Prostate gland (tissue), 2 donors: Measurements from ENCODE around the gene DOCK3. TPM values are rescaled to one million over a fixed set of nuclear protein-coding genes. Genes with fewer than 3 reads are reported as not detected.

Experiments used
- DNase-seq: peaks from one replicate; pipeline ENCODE4 v3.0.0-alpha.2; 2019; ENCODE audit warnings: low spot score
- H3K27ac ChIP-seq, 2 donors: fragments of 200-600 bp; sonication (generic); 2 replicates each; pipeline ENCODE4 v1.5.1; 2017 to 2019
- H3K27me3 ChIP-seq: fragments of 200-600 bp; sonication (generic); replicated peaks from 2 replicates; pipeline ENCODE4 v1.5.1; 2019; ENCODE audit not compliant: insufficient read depth
- H3K36me3 ChIP-seq, 2 donors: fragments of 200-600 bp; sonication (generic); 1 replicate in 1 of 2; 2 replicates in 1 of 2; pipeline versions ENCODE4 v1.5.1 to v1.8.1; 2017 to 2019
- H3K4me1 ChIP-seq: fragments of 200-600 bp; sonication (generic); replicated peaks from 2 replicates; pipeline ENCODE4 v1.5.1; 2019
- H3K4me3 ChIP-seq, 2 donors: fragments of 200-600 bp; sonication (generic); 2 replicates each; pipeline ENCODE4 v1.5.1; 2017 to 2019
- H3K9me3 ChIP-seq: fragments of 200-600 bp; sonication (generic); 2 replicates; pipeline ENCODE4 v1.5.1; 2017
- POLR2A ChIP-seq: fragments of 450-650 bp; IDR thresholded peaks from one replicate; pipeline ENCODE4 v1.6.1; 2016; ENCODE audit warnings: antibody characterized with exemption, mild to moderate bottlenecking
- POLR2AphosphoS5 ChIP-seq: sonication (generic); formaldehyde crosslinking; IDR thresholded peaks from one replicate; pipeline ENCODE4 v1.6.1; 2017; ENCODE audit warnings: antibody characterized with exemption
- WGBS: methylation state at CpG from one replicate; pipeline ENCODE4 v1.1.5; 2018; 5-methylcytosine and 5-hydroxymethylcytosine counted together
- intact Hi-C: fragments of 100-400 bp; cut with DNase I; formaldehyde crosslinking; loops from one replicate; pipeline ENCODE4 v1.14.2; 2022
- total RNA-seq, 2 donors: library from RNA; depleted of rRNA; stranded (reverse); fragments of >200 nt; gene quantifications; one replicate each; pipeline ENCODE4 v1.1.0, GENCODE V29; 2016
- TF ChIP-seq, protein P1 (sequence below), 4 experiments: fragments of 200-600 bp in 2 of 4; fragments of 450-650 bp in 2 of 4; sonication (generic) in 2 of 4; IDR thresholded peaks; 1 replicate in 3 of 4; 2 replicates in 1 of 4; pipeline ENCODE4 v1.5.1; 2016 to 2019; ENCODE audit warnings: antibody characterized with exemption in 4 of 4, mild to moderate bottlenecking in 2 of 4, moderate library complexity in 2 of 4

The DOCK3 gene
- total RNA-seq, 2 donors from 2014 or later = 0.36 to 6.3 TPM

DNA sequence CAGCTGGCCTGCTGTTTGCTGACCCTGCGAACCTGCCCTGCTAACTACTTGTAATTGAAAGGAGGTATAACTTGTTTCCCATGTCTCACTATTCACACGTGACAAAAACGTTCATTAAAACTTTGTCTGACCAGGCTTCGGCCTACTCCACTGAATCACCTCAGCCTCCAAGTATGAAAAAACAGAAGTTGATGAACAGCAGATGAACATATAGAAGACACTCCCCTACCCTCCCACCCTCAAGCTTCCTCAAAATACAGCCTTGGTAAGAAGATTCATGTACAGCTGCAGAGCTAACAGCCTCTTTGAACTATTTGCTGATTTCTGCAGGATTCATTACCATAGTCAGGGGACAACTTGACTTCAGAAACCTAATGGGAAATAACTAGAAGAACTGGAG lies 727.0 kb downstream of the DOCK3 start:
- WGBS = 86% methylated on average over 4 of the region's 4 CpGs
- TF ChIP-seq POLR2AphosphoS5 (no peak), POLR2A (no peak)
- TF ChIP-seq, protein P1, sequence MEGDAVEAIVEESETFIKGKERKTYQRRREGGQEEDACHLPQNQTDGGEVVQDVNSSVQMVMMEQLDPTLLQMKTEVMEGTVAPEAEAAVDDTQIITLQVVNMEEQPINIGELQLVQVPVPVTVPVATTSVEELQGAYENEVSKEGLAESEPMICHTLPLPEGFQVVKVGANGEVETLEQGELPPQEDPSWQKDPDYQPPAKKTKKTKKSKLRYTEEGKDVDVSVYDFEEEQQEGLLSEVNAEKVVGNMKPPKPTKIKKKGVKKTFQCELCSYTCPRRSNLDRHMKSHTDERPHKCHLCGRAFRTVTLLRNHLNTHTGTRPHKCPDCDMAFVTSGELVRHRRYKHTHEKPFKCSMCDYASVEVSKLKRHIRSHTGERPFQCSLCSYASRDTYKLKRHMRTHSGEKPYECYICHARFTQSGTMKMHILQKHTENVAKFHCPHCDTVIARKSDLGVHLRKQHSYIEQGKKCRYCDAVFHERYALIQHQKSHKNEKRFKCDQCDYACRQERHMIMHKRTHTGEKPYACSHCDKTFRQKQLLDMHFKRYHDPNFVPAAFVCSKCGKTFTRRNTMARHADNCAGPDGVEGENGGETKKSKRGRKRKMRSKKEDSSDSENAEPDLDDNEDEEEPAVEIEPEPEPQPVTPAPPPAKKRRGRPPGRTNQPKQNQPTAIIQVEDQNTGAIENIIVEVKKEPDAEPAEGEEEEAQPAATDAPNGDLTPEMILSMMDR (IDR thresholded peaks at IDR 0.05) = no peak
- no peaks in the 10 kb centered on the region for H3K9me3 ChIP-seq
- DNase-seq = no peak
- peaks cover 0 to 4% of the 10 kb centered on the region in 2 donors for H3K36me3 ChIP-seq
- no peaks in the 10 kb centered on the region for H3K4me1 ChIP-seq
- intact Hi-C loops = loop anchor here (10.0 kb wide), 1 partner anchor 1057 kb away; the partner anchor contains the start of genes RASSF1 and ZMYND10
- no peaks in the 10 kb centered on the region for H3K27me3 ChIP-seq
- no peak overlapping the region for H3K27ac ChIP-seq
- H3K4me3 ChIP-seq = no peak overlapping the region

DNA sequence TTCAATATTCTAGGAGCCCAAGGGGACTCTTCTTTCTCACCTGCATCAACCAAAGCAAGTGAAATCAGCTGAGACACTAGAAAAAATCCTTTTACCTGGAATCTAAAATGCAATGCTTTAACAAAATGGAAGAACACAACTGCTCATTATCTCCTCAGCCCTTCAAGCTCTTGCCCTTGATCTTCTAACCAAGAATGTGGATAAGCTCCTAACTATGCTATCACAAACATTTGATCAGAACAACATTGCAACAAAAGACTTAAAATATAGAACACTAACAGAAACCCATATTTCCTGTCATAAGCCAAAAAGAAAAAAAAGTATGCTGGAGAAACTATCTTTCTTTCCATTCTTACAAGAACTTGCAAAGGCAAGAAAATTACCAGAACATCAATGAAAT lies 728.9 kb downstream of the DOCK3 start:
- H3K36me3 ChIP-seq = peaks cover 0 to 4% of the 10 kb centered on the region in 2 donors

DNA sequence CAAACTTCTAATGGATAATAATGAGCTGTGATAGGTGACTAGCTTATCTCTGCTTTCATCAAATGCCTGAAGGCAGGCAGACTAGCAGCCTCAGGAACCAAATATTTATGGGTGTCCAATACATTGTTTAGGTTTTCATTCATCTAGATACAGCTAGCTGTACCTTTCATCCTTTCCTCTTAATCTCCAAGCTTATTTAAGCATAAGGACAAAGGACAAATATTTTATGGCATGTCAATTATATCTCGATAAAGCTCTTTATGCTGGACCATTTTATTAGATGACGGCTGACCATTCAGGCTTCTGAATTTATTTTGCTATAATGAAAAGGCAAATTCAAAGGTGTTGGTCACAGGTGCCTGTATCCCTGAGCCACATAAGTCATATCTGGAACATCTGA lies 733.3 kb downstream of the DOCK3 start:
- 59% methylated on average over 2 of the region's 2 CpGs for WGBS
- H3K9me3 ChIP-seq = no peaks in the 10 kb centered on the region
- peaks cover 0 to 1% of the 10 kb centered on the region in 2 donors for H3K36me3 ChIP-seq

More for the DNA sequence above, 728.9 kb downstream of the DOCK3 start:
- no peaks in the 10 kb centered on the region for H3K4me1 ChIP-seq
- TF ChIP-seq, protein P1 (IDR thresholded peaks at IDR 0.05) = no peak
- TF ChIP-seq POLR2A = no peak
- no peak for TF ChIP-seq POLR2AphosphoS5
- H3K27ac ChIP-seq = no peak overlapping the region
- no peak for DNase-seq
- intact Hi-C loops = loop anchor here (10.0 kb wide), 1 partner anchor 1059 kb away; the partner anchor contains the start of genes RASSF1 and ZMYND10
- no peak overlapping the region for H3K4me3 ChIP-seq
- H3K9me3 ChIP-seq = no peaks in the 10 kb centered on the region
- H3K27me3 ChIP-seq = no peaks in the 10 kb centered on the region

DNA sequence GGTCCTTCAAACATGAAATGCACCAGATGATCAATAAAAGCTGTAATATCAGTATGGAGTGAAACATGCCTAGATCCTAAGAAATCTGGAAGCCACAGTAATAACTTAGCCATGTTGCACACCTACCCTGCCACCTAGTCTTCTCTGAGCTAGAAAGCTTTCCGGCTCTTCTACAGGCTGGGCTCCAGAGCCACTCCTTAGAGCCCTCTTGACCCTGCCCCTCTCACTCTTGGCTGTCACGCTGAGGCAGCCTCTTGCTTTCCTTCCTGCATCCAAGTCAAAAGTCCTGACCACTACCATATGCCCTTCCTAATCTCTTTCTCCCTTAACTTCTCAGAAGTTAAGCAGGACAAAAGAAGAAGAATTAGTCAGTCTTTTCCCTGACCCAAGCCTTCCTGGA lies 734.1 kb downstream of the DOCK3 start:
- H3K4me1 ChIP-seq = no peaks in the 10 kb centered on the region
- no peaks in the 10 kb centered on the region for H3K9me3 ChIP-seq
- TF ChIP-seq, protein P1 (IDR thresholded peaks at IDR 0.05) = no peak
- TF ChIP-seq POLR2AphosphoS5 = no peak
- TF ChIP-seq POLR2A = no peak
- no peaks in the 10 kb centered on the region for H3K27me3 ChIP-seq
- no peak overlapping the region for H3K27ac ChIP-seq
- H3K36me3 ChIP-seq = no peaks in the 10 kb centered on the region
- DNase-seq = no peak
- 86% methylated on average over 2 of the region's 2 CpGs for WGBS
- intact Hi-C loops = loop anchor here (10.0 kb wide), 1 partner anchor 1064 kb away; the partner anchor contains the start of genes RASSF1 and ZMYND10
- H3K4me3 ChIP-seq = no peak overlapping the region

More for the DNA sequence above, 733.3 kb downstream of the DOCK3 start:
- H3K27ac ChIP-seq = no peak overlapping the region
- TF ChIP-seq POLR2A = no peak
- no peak for TF ChIP-seq POLR2AphosphoS5
- TF ChIP-seq, protein P1 (IDR thresholded peaks at IDR 0.05) = no peak
- no peaks in the 10 kb centered on the region for H3K27me3 ChIP-seq
- H3K4me3 ChIP-seq = no peak overlapping the region
- intact Hi-C loops = loop anchor here (10.0 kb wide), 1 partner anchor 1063 kb away; the partner anchor contains the start of genes RASSF1 and ZMYND10
- DNase-seq = no peak
- no peaks in the 10 kb centered on the region for H3K4me1 ChIP-seq

DNA sequence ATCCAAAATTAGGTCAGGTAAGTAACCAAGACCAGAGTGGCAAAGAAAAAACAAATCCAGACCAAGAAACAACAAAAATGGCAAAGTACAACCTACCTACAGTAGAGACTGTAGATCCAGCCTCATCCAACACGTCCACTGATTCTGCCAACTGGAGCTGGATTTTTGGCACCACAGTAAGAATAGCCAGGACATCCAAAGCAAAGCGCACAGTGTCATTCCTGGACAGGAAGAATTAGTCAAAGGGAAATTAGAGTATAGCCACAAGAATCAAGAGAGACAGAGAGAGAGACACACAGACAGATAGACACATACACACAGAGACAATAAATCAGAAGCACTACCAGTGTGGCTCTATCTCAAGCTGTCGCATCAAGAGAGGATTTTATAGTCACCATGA lies 747.5 kb downstream of the DOCK3 start:
- Histone ChIP-seq H3K9me3 (no peaks in the 10 kb centered on the region), H3K4me3 (no peak overlapping the region), H3K36me3 (peaks cover 6 to 10% of the 10 kb centered on the region in 2 donors), H3K27me3 (no peaks in the 10 kb centered on the region), H3K27ac (no peak overlapping the region), H3K4me1 (no peaks in the 10 kb centered on the region)
- TF ChIP-seq, protein P1 (IDR thresholded peaks at IDR 0.05) = no peak
- no peak for TF ChIP-seq POLR2AphosphoS5
- no peak for TF ChIP-seq POLR2A
- 96% methylated on average over 3 of the region's 3 CpGs for WGBS
- no peak for DNase-seq
- intact Hi-C loops = no loop called here
